A673 (cell line): ENCODE measurements around the gene COX15. TPM values are rescaled to one million over a fixed set of nuclear protein-coding genes. Genes with fewer than 3 reads are reported as not detected.

Experiments used
- BruUV-seq: library from RNA; stranded (reverse); fragments of 400-500 nt; replicated peaks from 2 replicates; lab custom pipeline; 2021; lab: Mats Ljungman, UMichigan
- CTCF ChIA-PET: fragments of 300-600 bp; sonication (Branson Sonifier 250); formaldehyde crosslinking; loops from one replicate; lab custom pipeline; 2022; ENCODE audit warnings: antibody characterized with exemption; lab: Charles Lee
- POLR2A ChIA-PET: fragments of 300-600 bp; sonication (Branson Sonifier 250); formaldehyde crosslinking; loops from one replicate; lab custom pipeline; 2022; ENCODE audit warnings: antibody characterized with exemption; ENCODE audit not compliant: low non-redundant PET; lab: Charles Lee
- DNase-seq: peaks from one replicate; pipeline ENCODE4 v3.0.0-alpha.2; 2015; ENCODE audit warnings: low spot score
- H3K27ac ChIP-seq: fragments of 200-600 bp; sonication (generic); 2 replicates; pipeline ENCODE4 v1.5.1; 2016; ENCODE audit warnings: mixed run types, low read depth, mild to moderate bottlenecking, mixed read lengths, antibody characterized with exemption, low read length; ENCODE audit not compliant: poor library complexity, severe bottlenecking
- H3K27me3 ChIP-seq: fragments of 200-600 bp; sonication (generic); replicated peaks from 2 replicates; pipeline ENCODE4 v1.6.1; 2017; ENCODE audit warnings: mixed run types, low read depth, mild to moderate bottlenecking, mixed read lengths, antibody characterized with exemption, low read length; ENCODE audit not compliant: insufficient read depth, poor library complexity
- H3K36me3 ChIP-seq: fragments of 200-600 bp; sonication (generic); 2 replicates; pipeline ENCODE4 v1.6.1; 2016; ENCODE audit warnings: mixed run types, mild to moderate bottlenecking, mixed read lengths, antibody characterized with exemption, low read length; ENCODE audit not compliant: insufficient read depth, poor library complexity, severe bottlenecking
- H3K4me1 ChIP-seq: fragments of 200-600 bp; sonication (generic); 2 replicates; pipeline ENCODE4 v1.6.1; 2017; ENCODE audit warnings: mixed run types, mild to moderate bottlenecking, mixed read lengths, antibody characterized with exemption, low read length; ENCODE audit not compliant: insufficient read depth, poor library complexity, severe bottlenecking
- H3K4me3 ChIP-seq: fragments of 200-600 bp; sonication (generic); 2 replicates; pipeline ENCODE4 v1.5.1; 2016; ENCODE audit warnings: low read depth, mixed run types, mild to moderate bottlenecking, mixed read lengths, low read length; ENCODE audit not compliant: poor library complexity, severe bottlenecking
- H3K9me3 ChIP-seq: fragments of 200-600 bp; sonication (generic); 2 replicates; pipeline ENCODE4 v1.6.1; 2016; ENCODE audit warnings: mixed run types, low read depth, mild to moderate bottlenecking, mixed read lengths, antibody characterized with exemption, low read length; ENCODE audit not compliant: poor library complexity, severe bottlenecking
- EZH2 ChIP-seq: fragments of 200-600 bp; sonication (generic); IDR thresholded peaks from 2 replicates; pipeline ENCODE4 v1.6.1; 2017; ENCODE audit warnings: borderline replicate concordance, low read depth, mild to moderate bottlenecking, mixed read lengths, antibody characterized with exemption, low read length; ENCODE audit not compliant: poor library complexity, severe bottlenecking
- intact Hi-C: fragments of 100-400 bp; cut with micrococcal nuclease; formaldehyde crosslinking; loops from one replicate; pipeline ENCODE4 v1.10.0; 2022; ENCODE audit not compliant: unreplicated experiment
- total RNA-seq: library from RNA; stranded (reverse); gene quantifications from 2 replicates; pipeline ENCODE4 v1.2.3, GENCODE V29; 2021
- TF ChIP-seq, protein P1 (sequence below): fragments of 300-800, 200-600 bp; sonication (generic); conservative IDR thresholded peaks from 2 replicates; pipeline ENCODE4 v1.5.1; 2017; ENCODE audit warnings: low read depth, mild to moderate bottlenecking, antibody characterized with exemption, low read length, moderate library complexity, mixed read lengths

COX15 gene
- total RNA-seq, 1 experiment from 2014 or later: 46.1 TPM

DNA sequence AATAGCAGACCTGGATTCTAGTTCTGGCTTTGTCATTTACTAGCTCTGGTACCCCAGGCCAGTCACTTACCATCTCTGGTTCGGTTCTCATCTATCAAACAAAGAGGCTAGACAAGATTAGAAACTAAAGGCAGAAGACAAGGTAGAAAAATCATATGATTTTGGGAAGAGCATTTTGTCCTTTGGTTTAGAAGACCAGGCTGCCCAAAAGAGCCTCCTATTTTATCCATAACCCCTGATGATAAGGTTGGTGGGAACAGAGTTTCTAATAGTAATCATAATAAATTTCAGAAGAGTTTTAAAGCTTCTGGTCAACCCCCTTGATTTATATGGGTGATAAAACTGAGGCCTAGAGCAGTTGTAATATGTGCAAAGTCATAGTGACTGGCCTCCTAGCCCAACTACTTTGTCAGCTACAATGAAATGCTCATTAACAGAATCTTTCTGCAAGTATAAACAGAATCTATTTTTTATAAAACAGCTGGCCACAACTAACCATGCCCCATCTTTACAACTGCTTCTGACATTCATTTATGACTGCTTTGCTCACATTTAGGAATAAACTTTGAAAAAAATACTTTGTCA lies 23.4 kb downstream of the COX15 start:
- intact Hi-C loops: no loop called here
- TF ChIP-seq, protein P1, sequence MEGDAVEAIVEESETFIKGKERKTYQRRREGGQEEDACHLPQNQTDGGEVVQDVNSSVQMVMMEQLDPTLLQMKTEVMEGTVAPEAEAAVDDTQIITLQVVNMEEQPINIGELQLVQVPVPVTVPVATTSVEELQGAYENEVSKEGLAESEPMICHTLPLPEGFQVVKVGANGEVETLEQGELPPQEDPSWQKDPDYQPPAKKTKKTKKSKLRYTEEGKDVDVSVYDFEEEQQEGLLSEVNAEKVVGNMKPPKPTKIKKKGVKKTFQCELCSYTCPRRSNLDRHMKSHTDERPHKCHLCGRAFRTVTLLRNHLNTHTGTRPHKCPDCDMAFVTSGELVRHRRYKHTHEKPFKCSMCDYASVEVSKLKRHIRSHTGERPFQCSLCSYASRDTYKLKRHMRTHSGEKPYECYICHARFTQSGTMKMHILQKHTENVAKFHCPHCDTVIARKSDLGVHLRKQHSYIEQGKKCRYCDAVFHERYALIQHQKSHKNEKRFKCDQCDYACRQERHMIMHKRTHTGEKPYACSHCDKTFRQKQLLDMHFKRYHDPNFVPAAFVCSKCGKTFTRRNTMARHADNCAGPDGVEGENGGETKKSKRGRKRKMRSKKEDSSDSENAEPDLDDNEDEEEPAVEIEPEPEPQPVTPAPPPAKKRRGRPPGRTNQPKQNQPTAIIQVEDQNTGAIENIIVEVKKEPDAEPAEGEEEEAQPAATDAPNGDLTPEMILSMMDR: no peak
- TF ChIP-seq EZH2: no peak
- ChIA-PET CTCF (no interaction called here), POLR2A (no interaction called here)
- DNase-seq: no peak
- Histone ChIP-seq H3K9me3 (no peaks in the 10 kb centered on the region), H3K36me3 (peaks cover 16% of the 10 kb centered on the region), H3K27ac (no peak overlapping the region), H3K4me1 (no peaks in the 10 kb centered on the region), H3K27me3 (no peaks in the 10 kb centered on the region), H3K4me3 (no peak overlapping the region)
- no TSS peak for BruUV-seq

DNA sequence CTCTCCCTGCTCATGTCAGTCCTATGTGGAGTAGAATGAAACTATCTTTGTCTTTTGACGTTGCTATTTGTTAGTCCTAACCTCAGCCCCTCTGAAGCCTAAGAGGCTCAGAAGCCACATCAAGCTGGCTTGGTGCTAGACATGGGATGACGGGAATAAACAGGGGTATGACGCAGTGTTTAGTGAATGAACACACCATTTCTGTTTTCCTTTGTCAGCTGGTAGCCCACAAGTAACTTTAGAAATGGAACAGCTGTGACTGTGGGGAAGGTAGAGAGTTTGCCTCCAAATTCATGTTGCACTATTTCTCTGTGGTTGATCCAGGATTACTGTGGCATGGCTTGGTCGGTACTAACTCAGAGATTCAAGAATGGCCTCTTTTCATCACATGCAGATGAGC lies 31.3 kb downstream of the COX15 start:
- Histone ChIP-seq H3K36me3 (peaks cover 12% of the 10 kb centered on the region), H3K27me3 (no peaks in the 10 kb centered on the region), H3K4me3 (no peak overlapping the region), H3K27ac (no peak overlapping the region), H3K4me1 (no peaks in the 10 kb centered on the region), H3K9me3 (no peaks in the 10 kb centered on the region)
- intact Hi-C loops: no loop called here
- TF ChIP-seq EZH2: no peak
- TF ChIP-seq, protein P1: no peak
- CTCF ChIA-PET: no interaction called here
- no TSS peak for BruUV-seq
- DNase-seq: no peak
- POLR2A ChIA-PET: no interaction called here

DNA sequence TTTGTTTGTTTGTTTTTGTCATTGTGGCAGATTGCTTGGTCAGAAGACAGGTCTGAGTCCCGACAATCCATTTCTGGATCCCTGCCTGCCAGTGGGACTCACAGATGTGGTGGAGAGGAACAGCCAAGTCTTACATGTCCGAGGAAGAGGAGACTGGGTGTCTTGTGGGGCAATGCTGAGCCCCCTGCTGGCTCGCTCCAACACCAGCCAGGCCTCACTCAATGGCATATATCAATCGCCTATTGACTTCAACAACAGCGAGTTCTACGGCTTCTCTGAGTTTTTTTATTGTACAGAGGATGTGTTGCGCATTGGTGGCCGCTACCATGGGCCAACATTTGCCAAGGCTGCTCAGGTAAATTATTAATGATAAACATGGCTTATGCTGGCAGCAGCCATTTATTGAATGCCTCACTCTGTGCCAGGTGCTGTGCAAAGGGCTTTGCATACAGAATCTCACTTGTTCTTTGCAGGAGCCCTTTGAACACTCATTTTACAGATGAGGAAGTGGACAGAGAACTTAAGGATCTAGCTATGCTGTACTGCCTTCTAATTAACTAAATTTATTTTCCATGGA lies 33.3 kb downstream of the COX15 start:
- CTCF ChIA-PET: no interaction called here
- intact Hi-C loops: no loop called here
- Histone ChIP-seq H3K36me3 (peaks cover 12% of the 10 kb centered on the region), H3K27ac (no peak overlapping the region), H3K4me3 (no peak overlapping the region), H3K9me3 (no peaks in the 10 kb centered on the region), H3K27me3 (no peaks in the 10 kb centered on the region), H3K4me1 (no peaks in the 10 kb centered on the region)
- no peak for DNase-seq
- TF ChIP-seq, protein P1: peak; percentile 25; the same call in 1 of the 2 replicates
- no peak for TF ChIP-seq EZH2
- POLR2A ChIA-PET: no interaction called here
- BruUV-seq: no TSS peak
